ENCODE results near the gene TRIM59.

- TF ChIP-seq CTCF (IDR thresholded peaks at IDR 0.05 in 8 of 11, conservative IDR thresholded peaks at IDR 0.05 in 3 of 11): no peak
- TF ChIP-seq POLR2A (IDR thresholded peaks at IDR 0.05): no peak
Measured at GRCh38 chr3:160400702-160401150, 48.9 kb downstream of the TRIM59 start.
